Peyer's patch (tissue), 4 donors: ENCODE data around the gene MCF2L. TPM values are rescaled to one million over a fixed set of nuclear protein-coding genes. Genes with fewer than 3 reads are reported as not detected.
"Not testable (repeated sequence)": the region's sequence is repeated elsewhere in the genome, so short reads cannot be mapped to it uniquely, and the experiment has no call there.

Source experiments
- DNase-seq, 3 donors: peaks; one replicate each; pipeline ENCODE4 v3.0.0-alpha.2; 2017 to 2019
- H3K27ac ChIP-seq, 4 donors: fragments of 200-600 bp; sonication (generic); one replicate each; pipeline ENCODE4 v1.5.1; 2016 to 2019
- H3K27me3 ChIP-seq, 2 donors: fragments of 200-600 bp; sonication (generic); one replicate each; pipeline ENCODE4 v1.5.1; 2019
- H3K36me3 ChIP-seq, 3 donors: fragments of 200-600 bp; sonication (generic); one replicate each; pipeline ENCODE4 v1.5.1; 2016 to 2019
- H3K4me1 ChIP-seq, 4 donors: fragments of 200-600 bp; sonication (generic); one replicate each; pipeline ENCODE4 v1.5.1; 2016 to 2019
- H3K4me3 ChIP-seq, 4 donors: fragments of 200-600 bp; sonication (generic); 1 replicate in 3 of 4; 2 replicates in 1 of 4; pipeline ENCODE4 v1.5.1; 2016 to 2019; ENCODE audit warnings: mild to moderate bottlenecking in 1 of 4
- H3K9me3 ChIP-seq, 4 donors: fragments of 200-600 bp; sonication (generic); one replicate each; pipeline ENCODE4 v1.5.1; 2016 to 2019; ENCODE audit warnings: mild to moderate bottlenecking in 1 of 4
- POLR2A ChIP-seq, 2 donors: fragments of 450-650 bp; IDR thresholded peaks; one replicate each; pipeline ENCODE4 v1.5.1; 2017; ENCODE audit warnings: antibody characterized with exemption in 2 of 2, mild to moderate bottlenecking in 2 of 2, moderate library complexity in 2 of 2
- total RNA-seq, 4 donors: library from RNA; depleted of rRNA; stranded (reverse); fragments of >200 nt; gene quantifications; one replicate each; pipeline ENCODE4 v1.1.0, GENCODE V29; 2016
- TF ChIP-seq, protein P1 (sequence below), 6 experiments: fragments of 450-650 bp in 4 of 6; fragments of 200-600 bp in 2 of 6; sonication (generic) in 1 of 6; IDR thresholded peaks; one replicate each; pipeline ENCODE4 v1.5.1; 2017 to 2019; ENCODE audit warnings: antibody characterized with exemption in 6 of 6, mild to moderate bottlenecking in 3 of 6, moderate library complexity in 1 of 6

The MCF2L gene
- total RNA-seq, 4 donors from 2014 or later = 81.4 to 165 (median 149) TPM

- TF ChIP-seq POLR2A (IDR thresholded peaks at IDR 0.05) = no peak
- TF ChIP-seq, protein P1, sequence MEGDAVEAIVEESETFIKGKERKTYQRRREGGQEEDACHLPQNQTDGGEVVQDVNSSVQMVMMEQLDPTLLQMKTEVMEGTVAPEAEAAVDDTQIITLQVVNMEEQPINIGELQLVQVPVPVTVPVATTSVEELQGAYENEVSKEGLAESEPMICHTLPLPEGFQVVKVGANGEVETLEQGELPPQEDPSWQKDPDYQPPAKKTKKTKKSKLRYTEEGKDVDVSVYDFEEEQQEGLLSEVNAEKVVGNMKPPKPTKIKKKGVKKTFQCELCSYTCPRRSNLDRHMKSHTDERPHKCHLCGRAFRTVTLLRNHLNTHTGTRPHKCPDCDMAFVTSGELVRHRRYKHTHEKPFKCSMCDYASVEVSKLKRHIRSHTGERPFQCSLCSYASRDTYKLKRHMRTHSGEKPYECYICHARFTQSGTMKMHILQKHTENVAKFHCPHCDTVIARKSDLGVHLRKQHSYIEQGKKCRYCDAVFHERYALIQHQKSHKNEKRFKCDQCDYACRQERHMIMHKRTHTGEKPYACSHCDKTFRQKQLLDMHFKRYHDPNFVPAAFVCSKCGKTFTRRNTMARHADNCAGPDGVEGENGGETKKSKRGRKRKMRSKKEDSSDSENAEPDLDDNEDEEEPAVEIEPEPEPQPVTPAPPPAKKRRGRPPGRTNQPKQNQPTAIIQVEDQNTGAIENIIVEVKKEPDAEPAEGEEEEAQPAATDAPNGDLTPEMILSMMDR (IDR thresholded peaks at IDR 0.05) = no peak
- H3K9me3 ChIP-seq = no peaks in the 10 kb centered on the region
- H3K4me3 ChIP-seq = no peak overlapping the region
- H3K27ac ChIP-seq = no peak overlapping the region
- peaks cover 0 to 13% (median 0%) of the 10 kb centered on the region in 3 donors for H3K36me3 ChIP-seq
- DNase-seq = no peak
- no peaks in the 10 kb centered on the region for H3K27me3 ChIP-seq
- H3K4me1 ChIP-seq = no peaks in the 10 kb centered on the region
These were observed 109.2 kb downstream of the MCF2L start for GRCh38 chr13:113077953-113078901.

DNA sequence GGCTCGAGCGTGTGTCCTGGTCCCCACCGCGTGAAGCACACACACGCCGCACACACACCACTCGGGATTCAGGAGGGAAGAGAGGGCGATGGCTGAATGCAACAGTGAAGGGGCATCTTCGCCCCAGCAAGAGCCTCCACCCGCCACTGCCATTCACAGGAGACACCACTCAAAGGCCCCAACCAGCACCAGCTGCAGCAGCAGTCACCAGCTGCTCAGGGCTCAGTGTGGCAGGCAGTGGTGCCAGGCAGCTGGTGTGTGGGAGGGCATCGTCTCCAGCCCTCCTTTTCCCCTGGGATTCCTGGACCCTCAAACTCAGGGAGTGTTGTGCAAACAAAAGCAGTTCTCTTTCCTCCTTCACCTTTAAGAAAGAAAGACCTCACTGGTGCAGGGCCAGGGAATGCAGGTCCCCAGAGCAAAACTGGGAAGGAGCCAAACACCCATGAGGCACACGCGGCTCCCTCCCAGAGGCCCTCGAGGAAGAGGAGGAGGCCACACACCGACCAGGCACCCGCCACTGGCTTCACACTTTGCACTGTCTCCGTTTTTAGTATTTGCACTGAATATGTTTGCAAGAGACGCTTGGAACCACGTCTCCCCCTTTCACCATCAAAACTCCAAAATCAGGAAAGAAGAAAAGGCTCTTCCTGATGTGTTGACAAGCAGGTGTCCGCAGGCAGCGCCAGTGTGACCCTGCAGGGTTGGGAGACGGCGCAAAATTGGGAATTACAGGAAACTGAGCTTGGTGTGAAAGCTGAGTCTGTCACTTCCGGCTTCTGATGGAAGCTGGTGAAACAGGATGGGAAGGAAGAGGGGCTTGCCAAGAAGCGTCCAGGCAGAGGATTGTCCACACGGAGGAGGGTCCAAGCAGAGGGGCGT lies 110.1 kb downstream of the MCF2L start:
- H3K27ac ChIP-seq = no peak overlapping the region
- no peaks in the 10 kb centered on the region for H3K27me3 ChIP-seq
- no peaks in the 10 kb centered on the region for H3K4me1 ChIP-seq
- H3K36me3 ChIP-seq = peaks cover 0 to 13% (median 0%) of the 10 kb centered on the region in 3 donors
- H3K4me3 ChIP-seq = no peak overlapping the region
- TF ChIP-seq, protein P1 (IDR thresholded peaks at IDR 0.05) = no peak
- DNase-seq = no peak
- no peaks in the 10 kb centered on the region for H3K9me3 ChIP-seq

- not testable (repeated sequence) for H3K27me3 ChIP-seq, H3K9me3 ChIP-seq, H3K27ac ChIP-seq, H3K4me1 ChIP-seq, H3K4me3 ChIP-seq, DNase-seq
- H3K36me3 ChIP-seq = peaks cover 0 to 13% (median 0%) of the 10 kb centered on the region in 3 donors
These were observed 110.7 kb downstream of the MCF2L start for GRCh38 chr13:113079781-113080080.

GRCh38 chr13:113080361-113080831 lies 111.4 kb downstream of the MCF2L start:
- DNase-seq = no peak
- no peaks in the 10 kb centered on the region for H3K27me3 ChIP-seq
- H3K9me3 ChIP-seq = no peaks in the 10 kb centered on the region
- no peak overlapping the region for H3K4me3 ChIP-seq
- no peaks in the 10 kb centered on the region for H3K4me1 ChIP-seq
- peaks cover 0 to 13% (median 0%) of the 10 kb centered on the region in 3 donors for H3K36me3 ChIP-seq
- no peak overlapping the region for H3K27ac ChIP-seq
- no peak for TF ChIP-seq POLR2A (IDR thresholded peaks at IDR 0.05)
- TF ChIP-seq, protein P1 (IDR thresholded peaks at IDR 0.05) = no peak

GRCh38 chr13:113080901-113081521 lies 112.0 kb downstream of the MCF2L start:
- no peaks in the 10 kb centered on the region for H3K9me3 ChIP-seq
- no peak overlapping the region for H3K27ac ChIP-seq
- no peak for DNase-seq
- no peak for TF ChIP-seq POLR2A (IDR thresholded peaks at IDR 0.05)
- TF ChIP-seq, protein P1 (IDR thresholded peaks at IDR 0.05) = no peak
- no peaks in the 10 kb centered on the region for H3K27me3 ChIP-seq
- H3K4me3 ChIP-seq = no peak overlapping the region
- no peaks in the 10 kb centered on the region for H3K4me1 ChIP-seq
- H3K36me3 ChIP-seq = peaks cover 0 to 13% (median 0%) of the 10 kb centered on the region in 3 donors
